SU-DHL-6 (cell line): ENCODE data around the gene WDR7.

Source experiments
- EZH2phosphoT487 ChIP-seq: fragments of 200-600 bp; sonication (generic), shearing (Covaris generic); conservative IDR thresholded peaks from 2 replicates; pipeline ENCODE4 v1.6.1; 2018; ENCODE audit warnings: mild to moderate bottlenecking, antibody characterized with exemption, low read length, moderate library complexity, mixed read lengths
- TF ChIP-seq, protein P1 (sequence below): fragments of 200-600 bp; sonication (generic); IDR thresholded peaks from one replicate; pipeline ENCODE4 v1.5.1; 2017; ENCODE audit warnings: antibody characterized with exemption, mild to moderate bottlenecking, low read length, moderate library complexity; ENCODE audit not compliant: insufficient read depth, poor library complexity, severe bottlenecking

GRCh38 chr18:57077786-57078552, 426.8 kb downstream of the WDR7 start:
- TF ChIP-seq, protein P1, sequence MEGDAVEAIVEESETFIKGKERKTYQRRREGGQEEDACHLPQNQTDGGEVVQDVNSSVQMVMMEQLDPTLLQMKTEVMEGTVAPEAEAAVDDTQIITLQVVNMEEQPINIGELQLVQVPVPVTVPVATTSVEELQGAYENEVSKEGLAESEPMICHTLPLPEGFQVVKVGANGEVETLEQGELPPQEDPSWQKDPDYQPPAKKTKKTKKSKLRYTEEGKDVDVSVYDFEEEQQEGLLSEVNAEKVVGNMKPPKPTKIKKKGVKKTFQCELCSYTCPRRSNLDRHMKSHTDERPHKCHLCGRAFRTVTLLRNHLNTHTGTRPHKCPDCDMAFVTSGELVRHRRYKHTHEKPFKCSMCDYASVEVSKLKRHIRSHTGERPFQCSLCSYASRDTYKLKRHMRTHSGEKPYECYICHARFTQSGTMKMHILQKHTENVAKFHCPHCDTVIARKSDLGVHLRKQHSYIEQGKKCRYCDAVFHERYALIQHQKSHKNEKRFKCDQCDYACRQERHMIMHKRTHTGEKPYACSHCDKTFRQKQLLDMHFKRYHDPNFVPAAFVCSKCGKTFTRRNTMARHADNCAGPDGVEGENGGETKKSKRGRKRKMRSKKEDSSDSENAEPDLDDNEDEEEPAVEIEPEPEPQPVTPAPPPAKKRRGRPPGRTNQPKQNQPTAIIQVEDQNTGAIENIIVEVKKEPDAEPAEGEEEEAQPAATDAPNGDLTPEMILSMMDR: no peak
- TF ChIP-seq EZH2phosphoT487: peak; percentile 100
